ENCODE results near the gene TTLL13.

TTLL13 gene

DNA sequence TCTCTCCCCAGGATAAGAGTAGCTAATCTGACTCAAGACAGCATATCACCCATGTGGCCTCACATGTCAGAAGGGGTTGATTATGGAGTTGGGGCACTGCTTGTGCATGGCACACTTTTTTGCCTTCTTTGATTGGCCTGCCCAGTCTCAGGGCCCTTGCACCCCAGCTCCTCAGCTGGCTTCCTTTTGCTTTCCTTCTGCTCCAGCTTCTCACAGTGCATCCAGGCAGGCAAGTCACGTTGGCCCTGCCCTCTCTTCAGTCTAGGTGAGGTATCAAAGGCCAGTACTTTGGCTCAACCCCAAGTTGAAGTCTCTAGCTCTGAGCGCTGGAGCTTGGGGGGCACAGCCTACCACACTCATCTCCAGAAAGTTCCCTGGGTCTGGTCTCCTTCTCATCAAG, 58.3 kb downstream of the TTLL13 start:
- DNase-seq: no peak

DNA sequence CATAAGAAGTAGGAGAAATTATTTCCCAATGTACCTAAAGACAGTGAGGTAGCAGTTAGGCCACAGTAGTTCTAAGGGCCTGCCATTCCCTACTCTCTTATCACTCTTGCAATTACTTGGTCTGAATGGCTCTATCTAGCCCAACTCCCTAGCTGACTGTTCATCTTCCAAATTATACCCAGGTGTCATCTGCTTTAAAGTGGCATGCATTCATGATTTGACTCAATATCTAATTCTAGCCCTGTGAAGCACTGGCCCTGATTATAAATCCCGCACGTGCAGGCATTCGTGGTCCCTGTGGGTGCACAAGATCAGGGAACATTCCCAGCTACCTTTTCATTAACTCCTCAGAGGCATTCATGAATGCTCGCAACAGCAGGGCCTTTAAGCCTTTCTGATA, 59.7 kb downstream of the TTLL13 start:
- DNase-seq: no peak
